ENCODE results near the gene STEAP3. TPM values are rescaled to one million over a fixed set of nuclear protein-coding genes. Genes with fewer than 3 reads are reported as not detected.

Gene STEAP3
- total RNA-seq, 1 donor from 2014 or later: 38.8 TPM

- TF ChIP-seq CTCF (IDR thresholded peaks at IDR 0.05; ENCODE audit: insufficient read depth, low read depth, low read length) (no peak), EZH2 (IDR thresholded peaks at IDR 0.05; ENCODE audit: insufficient read depth, low read length) (no peak)
- H3K27ac Mint-ChIP-seq (ENCODE audit: unreplicated experiment): no peak overlapping the region
- no peaks in the 10 kb centered on the region for H3K27me3 ChIP-seq (ENCODE audit: insufficient read depth, low read length)
- no peaks in the 10 kb centered on the region for H3K36me3 ChIP-seq (ENCODE audit: insufficient read depth, low read length)
- no peak overlapping the region for H3K4me3 ChIP-seq (ENCODE audit: insufficient read depth, low read depth, low read length)
- H3K9me3 Mint-ChIP-seq (ENCODE audit: unreplicated experiment): peaks cover 3% of the 10 kb centered on the region
- H3K79me2 ChIP-seq (ENCODE audit: insufficient read depth, low read length): peaks cover 45% of the 10 kb centered on the region
- no peaks in the 10 kb centered on the region for H4K20me1 ChIP-seq (ENCODE audit: insufficient read depth, low read length)
- no peak overlapping the region for H3K4me2 ChIP-seq (ENCODE audit: low read length)
- H3K4me3 Mint-ChIP-seq (ENCODE audit: unreplicated experiment): peak overlapping the region; percentile 69
- H3K27me3 Mint-ChIP-seq (ENCODE audit: low read depth, unreplicated experiment): peaks cover 22% of the 10 kb centered on the region
- DNase-seq (ENCODE audit: low read depth) (no peak), FAIRE-seq (no peak)
- H3K4me1 Mint-ChIP-seq (ENCODE audit: low read depth, unreplicated experiment): peaks cover 19% of the 10 kb centered on the region
- H3K9ac ChIP-seq (ENCODE audit: low read length): no peak overlapping the region
- no peak overlapping the region for H2AFZ ChIP-seq (ENCODE audit: low read depth, low read length)
- peaks cover 21% of the 10 kb centered on the region for H3K4me1 ChIP-seq (ENCODE audit: insufficient read depth, low read length)
- H3K9me3 ChIP-seq (ENCODE audit: insufficient read depth, low read depth, low read length): no peaks in the 10 kb centered on the region
- H3K27ac ChIP-seq (ENCODE audit: low read depth, low read length): no peak overlapping the region
- H3K36me3 Mint-ChIP-seq (ENCODE audit: low read depth, unreplicated experiment): peaks cover 10% of the 10 kb centered on the region
Measured at GRCh38 chr2:119225926-119226325, 2.3 kb downstream of the STEAP3 start.

- no peak overlapping the region for H3K9ac ChIP-seq (ENCODE audit: low read length)
- no peak overlapping the region for H3K4me3 ChIP-seq (ENCODE audit: insufficient read depth, low read depth, low read length)
- no peak for TF ChIP-seq CTCF (IDR thresholded peaks at IDR 0.05; ENCODE audit: insufficient read depth, low read depth, low read length)
- TF ChIP-seq EZH2 (IDR thresholded peaks at IDR 0.05; ENCODE audit: insufficient read depth, low read length): no peak
- no peak overlapping the region for H3K4me3 Mint-ChIP-seq (ENCODE audit: unreplicated experiment)
- H3K27me3 Mint-ChIP-seq (ENCODE audit: low read depth, unreplicated experiment): peaks cover 13% of the 10 kb centered on the region
- peaks cover 32% of the 10 kb centered on the region for H3K4me1 Mint-ChIP-seq (ENCODE audit: low read depth, unreplicated experiment)
- peaks cover 47% of the 10 kb centered on the region for H3K79me2 ChIP-seq (ENCODE audit: insufficient read depth, low read length)
- H3K27me3 ChIP-seq (ENCODE audit: insufficient read depth, low read length): no peaks in the 10 kb centered on the region
- no peaks in the 10 kb centered on the region for H3K9me3 ChIP-seq (ENCODE audit: insufficient read depth, low read depth, low read length)
- H2AFZ ChIP-seq (ENCODE audit: low read depth, low read length): no peak overlapping the region
- no peaks in the 10 kb centered on the region for H3K36me3 ChIP-seq (ENCODE audit: insufficient read depth, low read length)
- DNase-seq (ENCODE audit: low read depth): no peak
- no peak for FAIRE-seq
- H4K20me1 ChIP-seq (ENCODE audit: insufficient read depth, low read length): no peaks in the 10 kb centered on the region
- no peak overlapping the region for H3K4me2 ChIP-seq (ENCODE audit: low read length)
- H3K9me3 Mint-ChIP-seq (ENCODE audit: unreplicated experiment): peaks cover 3% of the 10 kb centered on the region
- peaks cover 35% of the 10 kb centered on the region for H3K4me1 ChIP-seq (ENCODE audit: insufficient read depth, low read length)
- H3K36me3 Mint-ChIP-seq (ENCODE audit: low read depth, unreplicated experiment): peaks cover 10% of the 10 kb centered on the region
- H3K27ac Mint-ChIP-seq (ENCODE audit: unreplicated experiment): no peak overlapping the region
- no peak overlapping the region for H3K27ac ChIP-seq (ENCODE audit: low read depth, low read length)
Measured at GRCh38 chr2:119227346-119227745, 3.7 kb downstream of the STEAP3 start.

GRCh38 chr2:119228136-119228535 lies 4.5 kb downstream of the STEAP3 start:
- peaks cover 40% of the 10 kb centered on the region for H3K4me1 ChIP-seq (ENCODE audit: insufficient read depth, low read length)
- no peaks in the 10 kb centered on the region for H3K36me3 ChIP-seq (ENCODE audit: insufficient read depth, low read length)
- Mint-ChIP-seq H3K4me1 (ENCODE audit: low read depth, unreplicated experiment) (peaks cover 38% of the 10 kb centered on the region), H3K27me3 (ENCODE audit: low read depth, unreplicated experiment) (peaks cover 13% of the 10 kb centered on the region), H3K36me3 (ENCODE audit: low read depth, unreplicated experiment) (peaks cover 10% of the 10 kb centered on the region), H3K9me3 (ENCODE audit: unreplicated experiment) (peaks cover 3% of the 10 kb centered on the region), H3K4me3 (ENCODE audit: unreplicated experiment) (no peak overlapping the region), H3K27ac (ENCODE audit: unreplicated experiment) (no peak overlapping the region)
- H3K9ac ChIP-seq (ENCODE audit: low read length): no peak overlapping the region
- no peaks in the 10 kb centered on the region for H3K27me3 ChIP-seq (ENCODE audit: insufficient read depth, low read length)
- no peak overlapping the region for H3K4me2 ChIP-seq (ENCODE audit: low read length)
- peaks cover 48% of the 10 kb centered on the region for H3K79me2 ChIP-seq (ENCODE audit: insufficient read depth, low read length)
- no peak overlapping the region for H3K4me3 ChIP-seq (ENCODE audit: insufficient read depth, low read depth, low read length)
- DNase-seq (ENCODE audit: low read depth) (no peak), FAIRE-seq (no peak)
- H2AFZ ChIP-seq (ENCODE audit: low read depth, low read length): no peak overlapping the region
- TF ChIP-seq CTCF (IDR thresholded peaks at IDR 0.05; ENCODE audit: insufficient read depth, low read depth, low read length) (no peak), EZH2 (IDR thresholded peaks at IDR 0.05; ENCODE audit: insufficient read depth, low read length) (no peak)
- H4K20me1 ChIP-seq (ENCODE audit: insufficient read depth, low read length): no peaks in the 10 kb centered on the region
- no peaks in the 10 kb centered on the region for H3K9me3 ChIP-seq (ENCODE audit: insufficient read depth, low read depth, low read length)
- H3K27ac ChIP-seq (ENCODE audit: low read depth, low read length): no peak overlapping the region

All from astrocyte (in vitro differentiated cells and primary cell).